GM12891 (cell line): ENCODE data around the gene DUSP8. TPM values are rescaled to one million over a fixed set of nuclear protein-coding genes. Genes with fewer than 3 reads are reported as not detected.
"Not testable (repeated sequence)": the region's sequence is repeated elsewhere in the genome, so short reads cannot be mapped to it uniquely, and the experiment has no call there.

Experiments used
- DNase-seq: peaks from one replicate; pipeline ENCODE4 v3.0.0; 2011; ENCODE audit warnings: low spot score; ENCODE audit not compliant: insufficient read length
- FAIRE-seq: peaks from 2 replicates; lab custom pipeline; 2011; peaks lifted over from hg19 to GRCh38; lab: Jason Lieb, UNC
- PAX5 ChIP-seq: IDR thresholded peaks from 2 replicates; pipeline ENCODE4 v1.6.1; 2011; ENCODE audit warnings: low read length, moderate library complexity, mild to moderate bottlenecking; ENCODE audit not compliant: insufficient read depth, severe bottlenecking
- POLR2A ChIP-seq: IDR thresholded peaks from 2 replicates; pipeline ENCODE4 v1.6.1; 2011; ENCODE audit warnings: low read depth, low read length, control low read depth
- POLR2AphosphoS5 ChIP-seq: IDR thresholded peaks from 2 replicates; pipeline ENCODE4 v1.6.1; 2011; ENCODE audit warnings: low read depth, low read length, control low read depth
- POU2F2 ChIP-seq: IDR thresholded peaks from 2 replicates; pipeline ENCODE4 v1.6.1; 2011; ENCODE audit warnings: low read depth, mild to moderate bottlenecking, control low read depth, low read length, moderate library complexity
- SPI1 ChIP-seq: IDR thresholded peaks from 2 replicates; pipeline ENCODE4 v1.6.1; 2011; ENCODE audit warnings: low read depth, low read length, control low read depth
- TAF1 ChIP-seq: IDR thresholded peaks from 2 replicates; pipeline ENCODE4 v1.6.1; 2011; ENCODE audit warnings: low read depth, low read length, control low read depth
- polyA plus RNA-seq: library from polyadenylated mRNA; unstranded; fragments of >200 nt; gene quantifications from one replicate; pipeline ENCODE4 v1.2.1, GENCODE V29; 2012; ENCODE audit warnings: low read depth, missing spikeins, inconsistent platforms; ENCODE audit not compliant: missing spikeins

The DUSP8 gene, protein sequence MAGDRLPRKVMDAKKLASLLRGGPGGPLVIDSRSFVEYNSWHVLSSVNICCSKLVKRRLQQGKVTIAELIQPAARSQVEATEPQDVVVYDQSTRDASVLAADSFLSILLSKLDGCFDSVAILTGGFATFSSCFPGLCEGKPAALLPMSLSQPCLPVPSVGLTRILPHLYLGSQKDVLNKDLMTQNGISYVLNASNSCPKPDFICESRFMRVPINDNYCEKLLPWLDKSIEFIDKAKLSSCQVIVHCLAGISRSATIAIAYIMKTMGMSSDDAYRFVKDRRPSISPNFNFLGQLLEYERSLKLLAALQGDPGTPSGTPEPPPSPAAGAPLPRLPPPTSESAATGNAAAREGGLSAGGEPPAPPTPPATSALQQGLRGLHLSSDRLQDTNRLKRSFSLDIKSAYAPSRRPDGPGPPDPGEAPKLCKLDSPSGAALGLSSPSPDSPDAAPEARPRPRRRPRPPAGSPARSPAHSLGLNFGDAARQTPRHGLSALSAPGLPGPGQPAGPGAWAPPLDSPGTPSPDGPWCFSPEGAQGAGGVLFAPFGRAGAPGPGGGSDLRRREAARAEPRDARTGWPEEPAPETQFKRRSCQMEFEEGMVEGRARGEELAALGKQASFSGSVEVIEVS
- polyA plus RNA-seq: 0.21 TPM

GRCh38 chr11:1572197-1573076 is at the start of gene DUSP8:
Gene DUSP8, minus strand, starts transcription at chr11:1572271. Its CDS starts 6,445 bp downstream, at chr11:1565826.
- DNase-seq: peak; percentile 92
- peak; percentile 5 for FAIRE-seq
- TF ChIP-seq TAF1 (no peak), POU2F2 (no peak), POLR2A (no peak), SPI1 (no peak), PAX5 (no peak), POLR2AphosphoS5 (no peak)

DNA sequence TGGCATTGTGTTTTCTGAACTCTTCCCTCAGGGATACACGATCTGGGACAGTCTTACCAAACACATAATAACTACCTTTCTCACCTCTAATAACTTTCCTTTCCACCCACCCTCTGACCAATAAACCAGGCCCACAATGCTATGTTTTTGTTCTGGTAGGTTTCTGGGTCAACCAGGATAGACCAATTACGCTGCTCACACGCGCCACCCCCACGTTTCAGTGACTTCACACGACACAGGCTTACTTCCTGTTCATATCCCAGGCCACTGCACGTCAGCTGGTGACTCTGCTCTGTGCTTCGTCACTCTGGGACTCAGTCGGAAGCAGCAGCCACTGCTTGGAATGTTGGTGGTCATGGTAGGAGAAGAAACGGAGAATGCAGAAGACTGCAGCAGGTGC is 47.4 kb upstream of the DUSP8 start:
- no peak for FAIRE-seq
- DNase-seq: no peak
- TF ChIP-seq TAF1 (no peak), PAX5 (no peak), SPI1 (no peak), POLR2A (no peak), POLR2AphosphoS5 (no peak), POU2F2 (no peak)

DNA sequence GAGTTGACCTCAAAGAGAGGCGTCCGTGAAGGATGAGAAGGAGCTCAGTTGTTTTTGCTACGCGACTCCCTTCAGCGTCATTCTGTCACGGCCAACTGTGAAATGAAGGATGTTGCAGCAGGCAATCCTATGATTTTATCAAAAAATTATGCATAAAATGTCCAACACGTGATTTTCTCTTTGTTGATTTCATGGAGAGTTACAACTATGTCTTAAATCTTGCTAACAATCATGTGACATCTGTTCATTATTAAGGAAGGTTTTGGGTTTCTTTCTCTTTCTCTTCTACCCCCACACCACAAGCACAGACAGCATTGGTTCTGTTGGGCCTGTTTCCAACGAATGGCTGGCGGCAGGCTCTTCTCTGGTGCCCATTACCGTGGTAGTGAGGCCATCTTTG is 46.2 kb upstream of the DUSP8 start:
- DNase-seq (no peak), FAIRE-seq (no peak)
- TF ChIP-seq TAF1: no peak
- TF ChIP-seq PAX5: no peak
- TF ChIP-seq SPI1: no peak
- no peak for TF ChIP-seq POLR2A
- no peak for TF ChIP-seq POU2F2
- no peak for TF ChIP-seq POLR2AphosphoS5

DNA sequence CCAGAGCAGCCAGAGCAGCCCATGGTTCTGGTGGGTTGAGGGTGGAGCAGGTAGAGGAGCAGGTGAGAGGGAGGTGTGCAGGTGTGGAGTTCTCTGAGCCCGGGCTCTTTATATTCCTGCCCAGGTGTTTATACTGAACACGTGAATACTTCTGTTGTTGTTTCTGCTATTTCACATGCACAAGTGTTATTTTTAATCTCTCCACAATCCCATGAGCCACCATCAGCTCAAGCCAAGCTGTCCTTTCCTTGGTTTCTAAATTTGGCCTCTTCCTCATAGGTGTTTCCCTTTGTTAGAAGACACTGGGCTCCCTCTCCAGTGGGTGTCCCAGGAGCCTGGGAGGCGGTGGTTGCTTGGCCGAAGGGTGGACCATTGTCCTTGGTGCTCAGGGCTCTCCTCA is 36.3 kb upstream of the DUSP8 start, which contains the start of gene KRTAP5-3:
TSS of gene KRTAP5-3 (minus strand) at position 101 of the 400 bp plus-strand sequence. CDS start at position 23, 78 bp downstream.
- DNase-seq (no peak), FAIRE-seq (no peak)
- TF ChIP-seq PAX5 (no peak), TAF1 (no peak), POU2F2 (no peak), POLR2AphosphoS5 (no peak), POLR2A (no peak), SPI1 (no peak)

DNA sequence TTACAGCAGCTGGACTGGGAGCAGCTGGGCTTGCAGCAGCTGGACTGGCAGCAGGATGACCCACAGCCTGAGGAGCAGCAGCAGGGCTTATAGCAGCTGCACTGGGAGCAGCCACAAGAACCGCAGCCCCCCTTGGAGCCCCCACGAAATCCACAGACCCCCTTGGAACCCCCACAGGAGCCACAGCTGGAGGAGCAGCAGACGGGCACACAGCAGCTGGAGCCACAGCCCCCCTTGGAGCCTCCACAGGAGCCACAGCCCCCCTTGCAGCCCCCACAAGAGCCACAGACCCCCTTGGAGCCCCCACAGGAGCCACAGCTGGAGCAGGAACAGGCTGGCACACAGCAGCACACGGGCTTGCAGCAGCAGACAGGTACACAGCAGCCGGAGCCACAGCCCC is 35.8 kb upstream of the DUSP8 start:
- FAIRE-seq, DNase-seq: not testable (repeated sequence)

DNA sequence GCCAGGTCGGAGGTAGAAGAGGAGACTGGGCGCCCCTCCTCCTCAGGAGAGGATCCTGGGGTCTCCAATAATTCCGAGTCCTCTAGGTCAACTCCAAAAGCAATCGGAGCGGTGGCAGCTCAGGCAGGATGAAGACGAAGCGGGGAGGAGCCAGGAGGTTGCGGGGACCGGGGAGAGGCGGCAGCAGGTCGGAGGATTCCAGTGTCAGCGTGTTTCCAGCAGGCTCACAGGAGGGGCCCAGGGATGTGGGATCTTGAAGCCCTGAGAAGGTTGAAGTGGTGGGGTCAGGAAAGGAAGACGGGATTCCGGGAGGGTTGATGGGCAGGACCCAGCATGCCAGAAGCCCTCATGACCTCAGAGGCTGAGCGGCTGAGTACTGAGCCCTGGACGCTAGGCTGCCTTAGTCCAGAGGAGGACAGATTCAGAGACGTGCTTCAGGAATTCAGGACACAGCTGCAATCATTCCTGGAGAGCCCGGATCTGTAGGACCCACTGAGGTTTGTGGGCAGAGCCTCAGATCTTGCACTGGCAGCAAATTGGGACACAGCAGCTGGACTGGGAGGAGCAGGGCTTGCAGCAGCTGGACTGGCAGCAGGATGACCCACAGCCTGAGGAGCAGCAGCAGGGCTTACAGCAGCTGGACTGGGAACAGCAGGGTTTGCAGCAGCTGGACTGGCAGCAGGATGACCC is 35.2 kb upstream of the DUSP8 start:
- not testable (repeated sequence) for FAIRE-seq

GRCh38 chr11:1605923-1606322 is 33.9 kb upstream of the DUSP8 start:
- DNase-seq (peak; percentile 75), FAIRE-seq (peak; percentile 88)
- peak; percentile 66 for TF ChIP-seq SPI1

More for the DNA sequence above, 35.2 kb upstream of the DUSP8 start:
- DNase-seq: not testable (repeated sequence)

GRCh38 chr11:1604711-1605110 is 32.6 kb upstream of the DUSP8 start:
- FAIRE-seq (no peak), DNase-seq (no peak)
- TF ChIP-seq POLR2A (no peak), PAX5 (no peak), POU2F2 (no peak), TAF1 (no peak), POLR2AphosphoS5 (no peak), SPI1 (no peak)

GRCh38 chr11:1604181-1604580 is 32.1 kb upstream of the DUSP8 start:
- DNase-seq (no peak), FAIRE-seq (no peak)
- TF ChIP-seq POLR2AphosphoS5: no peak
- no peak for TF ChIP-seq PAX5
- no peak for TF ChIP-seq TAF1
- TF ChIP-seq POLR2A: no peak
- no peak for TF ChIP-seq POU2F2
- TF ChIP-seq SPI1: no peak
